Measurements from ENCODE around the gene CMTM7. TPM values are rescaled to one million over a fixed set of nuclear protein-coding genes. Genes with fewer than 3 reads are reported as not detected.
"Not testable (repeated sequence)": the region's sequence is repeated elsewhere in the genome, so short reads cannot be mapped to it uniquely, and the experiment has no call there.

CMTM7 gene
- total RNA-seq, 1 experiment from 2014 or later, result 1.7 TPM

DNA sequence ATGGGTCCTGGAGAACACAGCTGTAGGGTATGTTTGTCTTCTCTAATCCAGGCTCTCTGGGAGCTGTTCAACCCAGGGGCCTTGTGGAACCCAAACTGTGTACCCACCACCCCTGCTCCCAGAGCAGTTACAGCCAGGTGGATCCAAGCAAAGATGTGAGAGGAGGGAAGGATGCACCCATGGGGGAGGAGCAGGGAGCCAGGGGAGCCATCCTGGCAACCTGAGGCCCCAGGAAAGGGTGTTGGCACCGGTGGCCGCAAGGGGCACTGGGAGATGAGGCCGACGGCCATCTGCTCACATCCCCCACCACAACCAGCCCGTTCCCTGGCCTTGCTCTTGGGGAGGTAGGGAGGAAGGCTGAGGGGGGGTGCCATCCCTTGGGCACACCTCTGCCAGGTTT, 67.8 kb downstream of the CMTM7 start:
- DNase-seq, result no peak
- Histone ChIP-seq H3K4me3 (no peak overlapping the region), H3K36me3 (no peaks in the 10 kb centered on the region), H3K27me3 (no peaks in the 10 kb centered on the region), H3K9me3 (no peaks in the 10 kb centered on the region)

DNA sequence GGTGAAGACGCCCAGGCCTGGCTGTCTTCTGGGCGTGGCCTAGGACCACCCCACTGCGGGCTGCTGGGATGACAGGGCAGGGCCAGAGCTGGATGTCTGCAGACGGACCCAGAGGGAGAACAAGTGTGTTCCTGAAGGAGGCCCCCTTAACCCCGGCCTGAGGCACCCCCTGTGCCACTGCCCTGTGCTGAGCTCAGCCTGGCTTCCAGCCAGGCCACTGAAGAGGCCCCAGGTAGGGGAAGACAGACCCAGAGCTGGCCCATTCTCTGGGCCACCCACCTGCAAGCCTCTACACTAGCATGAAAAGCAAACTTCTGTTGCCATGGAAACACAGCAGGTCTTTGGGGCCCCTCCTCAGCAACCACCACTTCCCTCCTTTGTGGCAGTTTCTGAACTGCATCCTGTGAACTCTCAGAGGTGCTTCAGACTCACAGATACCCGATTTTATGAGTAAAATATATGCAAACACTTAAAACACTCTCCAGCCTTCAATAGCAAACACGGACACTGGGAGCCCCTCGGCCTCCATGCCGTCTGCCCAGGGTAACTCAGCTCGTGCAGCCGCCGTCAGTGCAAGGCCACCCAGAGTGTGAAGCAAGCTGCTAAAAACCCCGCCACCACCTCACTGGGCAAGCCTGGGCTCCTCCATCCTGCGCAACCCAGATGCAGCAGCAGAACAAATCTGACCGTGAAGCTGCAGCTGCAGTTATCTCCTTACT, 68.5 kb downstream of the CMTM7 start:
- DNase-seq, result no peak
- Histone ChIP-seq H3K4me3 (no peak overlapping the region), H3K27me3 (no peaks in the 10 kb centered on the region), H3K9me3 (no peaks in the 10 kb centered on the region), H3K36me3 (no peaks in the 10 kb centered on the region)

DNA sequence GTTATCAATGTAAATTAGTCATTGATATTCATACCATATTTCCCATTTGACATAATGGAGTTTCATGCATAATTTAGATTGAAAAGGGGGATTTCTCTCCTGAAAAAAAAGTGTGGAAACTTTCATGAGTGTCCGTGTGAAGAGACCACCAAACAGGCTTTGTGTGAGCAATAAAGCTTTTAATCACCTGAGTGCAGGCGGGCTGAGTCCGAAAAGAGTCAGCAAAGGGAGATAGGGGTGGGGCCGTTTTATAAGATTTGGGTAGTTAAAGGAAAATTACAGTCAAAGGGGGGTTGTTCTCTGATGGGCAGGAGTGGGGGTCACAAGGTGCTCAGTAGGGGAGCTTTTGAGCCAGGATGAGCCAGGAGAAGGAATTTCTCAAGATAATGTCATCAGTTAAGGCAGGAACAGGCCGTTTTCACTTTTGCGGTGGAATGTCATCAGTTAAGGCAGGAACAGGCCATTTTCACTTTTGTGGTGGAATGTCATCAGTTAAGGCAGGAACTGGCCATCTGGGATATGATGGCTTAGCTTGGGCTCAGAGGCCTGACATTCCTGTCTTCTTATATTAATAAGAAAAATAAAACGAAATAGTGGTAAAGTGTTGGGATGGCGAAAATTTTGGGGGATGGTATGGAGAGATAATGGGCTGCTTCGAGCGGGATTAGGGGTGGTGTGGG, 69.3 kb downstream of the CMTM7 start:
- not testable (repeated sequence) for H3K9me3 ChIP-seq, H3K27me3 ChIP-seq, H3K4me3 ChIP-seq, DNase-seq, H3K36me3 ChIP-seq

DNA sequence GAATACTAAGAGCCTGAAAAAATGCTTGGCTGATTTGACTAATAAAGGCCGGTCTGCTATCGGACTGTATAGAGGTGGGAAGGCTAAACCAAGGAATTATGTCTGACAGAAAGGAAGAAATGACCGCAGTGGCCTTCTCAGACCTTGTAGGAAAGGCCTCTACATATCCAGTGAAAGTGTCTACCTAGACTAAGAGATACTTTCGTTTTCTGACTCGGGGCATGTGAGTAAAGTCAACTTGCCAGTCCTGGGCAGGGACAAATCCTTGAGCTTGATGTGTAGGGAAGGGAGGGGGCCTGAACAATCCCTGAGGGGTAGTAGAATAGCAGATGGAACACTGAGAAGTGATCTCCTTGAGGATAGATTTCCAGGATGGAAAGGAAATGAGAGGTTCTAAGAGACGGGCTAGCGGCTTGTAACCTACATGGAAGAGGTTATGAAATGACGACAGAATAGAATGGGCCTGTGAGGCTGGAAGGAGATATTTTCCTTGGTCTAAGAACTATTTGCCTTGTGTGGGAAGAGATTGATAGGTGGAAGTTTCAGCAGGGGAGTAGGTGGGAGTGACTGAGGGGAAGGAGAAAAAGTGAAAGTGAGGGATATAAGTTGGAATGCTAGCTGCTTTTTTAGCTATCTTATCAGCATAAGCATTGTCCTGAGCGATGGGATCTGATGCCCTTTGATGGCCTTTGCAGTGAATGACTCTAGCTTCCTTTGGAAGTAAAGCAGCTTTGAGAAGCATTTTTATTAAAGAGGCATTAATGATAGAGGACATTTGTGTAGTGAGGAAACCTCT, 70.7 kb downstream of the CMTM7 start:
- not testable (repeated sequence) for H3K4me3 ChIP-seq, DNase-seq, H3K27me3 ChIP-seq, H3K36me3 ChIP-seq, H3K9me3 ChIP-seq

DNA sequence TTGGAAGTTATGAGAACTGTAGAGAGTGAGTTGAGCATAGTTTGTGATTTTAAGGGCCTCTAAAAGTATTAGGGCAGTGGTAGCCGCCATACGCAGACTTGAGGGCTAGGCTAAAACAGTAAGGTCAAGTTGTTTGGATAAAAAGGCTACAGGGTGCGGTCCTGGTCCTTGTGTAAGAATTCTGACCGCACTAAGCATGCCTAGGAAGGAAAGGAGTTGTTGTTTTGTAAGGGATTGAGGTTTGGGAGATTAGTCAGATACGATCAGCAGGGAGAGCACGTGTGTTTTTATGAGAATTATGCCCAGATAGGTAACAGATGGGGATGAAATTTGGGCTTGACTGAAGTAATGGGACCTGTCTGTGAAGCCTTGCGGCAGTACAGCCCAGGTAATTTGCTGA, 71.8 kb downstream of the CMTM7 start:
- H3K27me3 ChIP-seq, DNase-seq, H3K4me3 ChIP-seq, H3K36me3 ChIP-seq, H3K9me3 ChIP-seq: not testable (repeated sequence)

DNA sequence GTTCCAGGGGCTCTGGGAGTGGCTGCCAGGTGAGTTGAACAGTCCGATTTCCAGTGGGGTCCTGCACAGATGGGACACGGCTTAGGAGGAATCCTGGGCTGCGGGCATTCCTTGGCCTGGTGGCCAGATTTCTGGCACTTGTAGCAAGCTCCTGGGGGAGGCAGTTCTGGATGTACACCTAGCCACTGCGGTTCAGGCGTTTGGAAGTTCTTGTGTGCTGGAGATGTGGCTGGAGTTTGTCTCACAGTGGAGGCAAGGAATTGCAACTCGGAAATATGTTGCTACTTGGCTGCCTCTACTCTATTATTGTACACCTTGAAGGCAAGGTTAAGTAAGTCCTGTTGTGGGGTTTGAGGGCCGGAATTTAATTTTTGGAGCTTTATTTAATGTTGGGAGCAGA, 73.1 kb downstream of the CMTM7 start:
- not testable (repeated sequence) for H3K4me3 ChIP-seq, H3K36me3 ChIP-seq, DNase-seq, H3K27me3 ChIP-seq, H3K9me3 ChIP-seq

DNA sequence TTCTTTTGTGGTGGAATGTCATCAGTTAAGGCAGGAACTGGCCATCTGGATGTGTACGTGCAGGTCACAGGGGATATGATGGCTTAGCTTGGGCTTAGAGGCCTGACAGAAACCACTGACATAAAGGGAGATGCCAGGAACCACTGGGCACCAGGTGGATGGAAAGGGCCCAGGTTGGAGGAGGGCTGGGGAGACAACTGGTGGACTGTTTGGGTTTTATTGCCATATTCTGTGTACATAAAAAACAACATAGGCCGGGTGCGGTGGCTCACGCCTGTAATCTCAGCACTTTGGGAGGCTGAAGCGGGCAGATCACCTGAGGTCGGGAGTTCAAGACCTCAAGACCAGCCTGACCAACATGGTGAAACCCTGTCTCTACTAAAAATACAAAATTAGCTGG, 75.2 kb downstream of the CMTM7 start:
- H3K9me3 ChIP-seq, H3K27me3 ChIP-seq, DNase-seq, H3K4me3 ChIP-seq, H3K36me3 ChIP-seq: not testable (repeated sequence)

DNA sequence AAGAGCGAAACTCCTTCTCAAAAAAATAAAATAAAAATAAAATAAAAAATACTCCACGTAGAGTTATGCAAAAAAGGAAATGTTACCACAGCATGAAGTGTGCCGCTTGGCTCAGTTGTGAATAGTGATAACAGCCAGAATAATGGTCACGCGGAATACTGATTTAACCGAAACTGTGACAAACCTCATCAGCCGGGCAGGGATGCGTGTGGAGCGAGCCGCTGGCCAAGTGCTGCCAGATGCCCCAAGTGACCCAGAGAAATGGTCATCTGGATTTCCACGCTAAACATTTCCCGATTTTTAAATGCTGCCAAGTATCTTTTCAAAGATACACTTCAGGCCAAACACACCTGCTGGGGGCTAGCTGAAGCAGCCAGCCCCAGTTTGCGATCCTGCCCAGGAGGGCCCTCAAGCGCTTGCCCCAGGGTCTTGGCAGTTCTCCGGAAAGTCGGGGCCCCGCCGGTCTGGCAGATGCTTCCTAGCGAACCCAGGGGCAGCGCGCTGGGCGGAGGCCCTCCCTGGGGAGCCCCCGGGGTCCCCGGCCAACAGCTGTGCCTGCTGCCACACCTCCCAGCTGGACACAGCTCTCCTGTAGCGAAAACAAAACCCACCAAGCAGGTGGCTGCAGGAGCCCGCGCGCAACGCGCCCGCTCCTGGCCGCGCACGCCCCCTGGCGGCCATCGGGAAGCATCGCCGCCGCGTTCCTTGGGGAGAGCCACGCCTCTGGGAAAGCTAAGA, 75.8 kb downstream of the CMTM7 start:
- Histone ChIP-seq H3K4me3 (no peak overlapping the region), H3K27me3 (no peaks in the 10 kb centered on the region), H3K9me3 (no peaks in the 10 kb centered on the region), H3K36me3 (no peaks in the 10 kb centered on the region)
- DNase-seq, result peak; percentile 32

DNA sequence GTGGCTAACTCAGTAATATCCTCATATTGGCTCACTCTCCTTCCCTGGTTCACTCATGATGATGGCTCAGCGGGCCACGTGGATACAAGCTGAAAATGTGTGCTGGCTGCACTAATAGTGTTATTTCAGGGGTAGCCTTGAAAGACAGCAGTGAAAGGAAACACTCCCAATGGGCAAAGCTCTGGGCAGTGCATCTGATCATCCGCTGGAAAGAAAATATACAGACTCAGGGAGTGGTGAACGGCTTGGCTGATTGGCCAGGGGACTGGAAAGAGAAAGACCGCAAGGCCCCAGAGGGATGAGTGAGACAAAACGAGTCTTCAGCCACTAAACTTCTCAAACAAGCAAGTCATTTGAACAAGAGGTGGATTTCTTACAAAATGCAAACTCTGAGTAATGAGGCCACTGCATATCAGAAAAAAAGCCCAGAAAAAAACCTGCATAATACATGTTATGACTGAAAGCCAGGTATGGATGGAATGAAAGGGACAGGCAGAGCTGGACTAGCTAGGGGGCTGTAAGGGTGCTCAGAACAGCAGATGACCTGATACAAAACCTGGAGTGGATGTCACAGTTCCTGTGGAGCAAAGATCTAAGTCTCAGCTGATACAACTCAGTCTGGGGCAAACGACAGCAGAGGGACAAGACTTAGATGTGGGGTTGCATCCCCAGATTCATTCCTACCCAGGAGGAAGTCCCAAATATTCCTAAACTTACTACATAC, 77.7 kb downstream of the CMTM7 start:
- no peaks in the 10 kb centered on the region for H3K27me3 ChIP-seq
- H3K36me3 ChIP-seq, result no peaks in the 10 kb centered on the region
- H3K9me3 ChIP-seq, result no peaks in the 10 kb centered on the region
- no peak overlapping the region for H3K4me3 ChIP-seq
- no peak for DNase-seq

DNA sequence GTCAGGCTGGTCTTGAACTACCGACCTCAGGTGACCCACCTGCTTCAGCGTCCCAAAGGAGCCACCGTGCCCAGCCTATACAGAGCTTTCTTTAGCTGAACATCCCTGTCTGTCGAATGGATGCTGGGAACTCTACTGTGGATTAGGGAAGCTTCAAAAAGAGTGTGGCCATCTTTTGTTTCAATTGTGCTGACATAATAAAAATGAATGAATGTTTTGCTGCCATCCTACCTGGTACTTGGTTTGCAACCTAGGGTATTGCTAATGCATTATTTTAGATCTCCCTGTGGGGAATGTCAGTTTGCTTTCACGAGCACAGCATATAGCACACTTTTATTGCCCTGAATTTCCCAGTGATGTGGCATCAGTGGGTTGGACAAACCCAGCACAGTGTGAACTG, 78.7 kb downstream of the CMTM7 start:
- no peaks in the 10 kb centered on the region for H3K36me3 ChIP-seq
- H3K9me3 ChIP-seq, result no peaks in the 10 kb centered on the region
- H3K27me3 ChIP-seq, result no peaks in the 10 kb centered on the region
- H3K4me3 ChIP-seq, result no peak overlapping the region
- no peak for DNase-seq

DNA sequence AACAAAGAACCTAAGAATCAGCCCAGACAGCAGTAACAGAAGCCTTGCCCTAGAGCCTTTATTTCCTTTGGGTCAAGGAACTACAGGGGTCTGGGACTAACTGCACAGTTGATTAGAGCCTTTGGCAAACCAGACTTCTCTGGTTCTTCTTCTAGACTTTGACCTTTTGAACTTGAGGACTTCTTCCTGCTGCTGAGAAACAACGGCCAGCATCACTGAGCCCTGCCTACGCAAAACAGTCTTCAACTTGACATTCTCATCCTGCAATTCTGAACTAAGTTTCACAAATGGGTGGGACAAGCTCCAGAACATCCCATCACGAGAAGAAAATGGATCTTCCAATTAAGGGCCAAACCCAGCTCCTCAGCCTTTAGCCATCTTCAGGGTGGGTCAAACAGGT, 79.6 kb downstream of the CMTM7 start:
- no peaks in the 10 kb centered on the region for H3K9me3 ChIP-seq
- H3K4me3 ChIP-seq, result no peak overlapping the region
- H3K27me3 ChIP-seq, result no peaks in the 10 kb centered on the region
- no peaks in the 10 kb centered on the region for H3K36me3 ChIP-seq
- no peak for DNase-seq

DNA sequence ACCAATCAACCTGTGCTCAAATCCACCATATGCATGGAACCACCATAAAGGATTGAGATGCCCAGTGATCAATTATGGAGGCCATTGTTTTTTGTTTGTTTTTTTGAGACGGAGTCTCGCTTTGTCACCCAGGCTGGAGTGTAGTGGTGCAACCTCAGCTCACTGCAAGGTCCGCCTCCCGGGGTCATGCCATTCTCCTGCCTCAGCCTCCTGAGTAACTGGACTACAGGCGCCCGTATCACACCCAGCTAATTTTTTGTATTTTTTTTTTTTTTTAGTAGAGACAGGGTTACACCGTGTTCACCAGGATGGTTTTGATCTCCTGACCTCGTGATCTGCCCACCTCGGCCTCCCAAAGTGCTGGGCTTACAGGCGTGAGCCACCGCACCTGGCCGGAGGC, 80.5 kb downstream of the CMTM7 start:
- not testable (repeated sequence) for DNase-seq

DNA sequence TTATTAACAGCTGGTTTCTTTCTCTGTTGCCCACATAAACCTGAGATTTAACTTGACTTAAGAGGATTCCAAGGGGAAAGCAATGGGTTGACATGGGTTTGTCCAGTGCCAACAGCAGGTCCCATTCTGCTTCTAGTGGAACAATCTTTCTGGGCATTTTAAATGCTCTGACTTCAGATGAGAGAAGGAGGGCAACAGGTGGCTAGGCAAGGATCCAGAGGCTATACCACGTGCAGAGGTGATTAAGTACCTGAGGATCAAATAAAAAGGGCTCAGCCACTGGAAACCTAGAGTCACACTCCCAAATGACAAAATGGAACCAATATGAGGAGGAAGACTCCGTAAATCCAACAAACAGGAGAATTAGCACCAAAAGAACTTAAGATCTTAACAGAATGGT, 82.5 kb downstream of the CMTM7 start:
- H3K9me3 ChIP-seq, result no peaks in the 10 kb centered on the region
- no peak overlapping the region for H3K4me3 ChIP-seq
- no peaks in the 10 kb centered on the region for H3K36me3 ChIP-seq
- no peaks in the 10 kb centered on the region for H3K27me3 ChIP-seq
- DNase-seq, result no peak

More for the DNA sequence above, 80.5 kb downstream of the CMTM7 start:
- not testable (repeated sequence) for H3K9me3 ChIP-seq, H3K36me3 ChIP-seq, H3K27me3 ChIP-seq, H3K4me3 ChIP-seq

DNA sequence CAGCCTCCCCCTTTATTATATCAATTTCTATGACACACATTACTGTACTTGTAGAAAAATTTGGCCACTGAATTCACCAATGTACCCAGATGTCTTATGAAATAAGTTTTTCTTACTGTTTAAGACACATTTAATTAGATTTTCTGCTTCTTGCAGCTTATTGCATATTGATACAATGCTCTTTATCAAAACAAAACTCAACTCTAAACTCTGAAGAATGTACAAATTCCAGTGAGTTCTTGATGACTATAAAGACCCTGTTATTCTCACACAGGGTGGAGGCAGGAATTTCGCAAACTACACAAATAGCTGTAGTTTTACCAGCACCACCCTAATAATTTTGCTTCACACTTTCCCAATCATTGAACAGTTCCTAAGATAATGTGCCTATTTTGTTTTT, 89.0 kb downstream of the CMTM7 start:
- Histone ChIP-seq H3K27me3 (no peaks in the 10 kb centered on the region), H3K4me3 (no peak overlapping the region), H3K9me3 (no peaks in the 10 kb centered on the region), H3K36me3 (no peaks in the 10 kb centered on the region)
- no peak for DNase-seq

DNA sequence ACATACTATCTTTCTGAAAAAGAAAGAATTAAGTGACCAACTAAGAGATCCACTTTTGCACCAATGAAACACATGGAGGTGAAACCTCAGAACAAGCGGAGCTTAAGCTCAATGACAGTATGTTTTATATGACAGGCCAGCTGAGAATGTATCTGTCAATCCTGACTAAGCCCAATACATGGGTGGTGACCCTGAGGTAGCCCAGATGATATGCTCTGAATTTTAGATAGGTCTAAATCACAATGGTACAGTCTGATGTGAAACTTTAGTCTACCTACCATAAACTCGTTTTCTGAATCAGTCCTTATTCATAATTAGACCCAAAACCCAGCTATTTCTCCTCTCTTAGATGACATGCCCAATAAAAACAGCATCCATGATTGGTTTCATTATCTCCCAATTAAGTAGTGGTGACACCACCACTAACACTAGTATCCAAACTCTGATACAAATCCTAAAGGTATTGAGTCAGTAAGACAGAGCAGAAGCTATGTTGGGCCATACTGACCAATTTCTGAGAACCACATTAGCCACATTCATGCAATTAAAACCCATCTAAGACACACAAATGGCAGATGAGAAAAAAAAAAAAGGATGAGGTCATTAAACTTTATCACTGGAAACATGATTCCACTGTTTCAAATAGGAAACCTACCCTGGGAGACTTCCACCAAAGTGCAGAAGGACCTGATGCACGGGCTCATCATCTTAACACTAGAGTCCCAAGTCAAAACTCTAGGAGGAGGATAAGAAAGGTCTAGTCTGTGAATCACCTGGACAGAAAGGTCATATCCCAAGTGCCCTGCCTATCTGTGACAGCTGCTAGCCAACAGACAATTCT, 90.4 kb downstream of the CMTM7 start:
- no peaks in the 10 kb centered on the region for H3K9me3 ChIP-seq
- H3K27me3 ChIP-seq, result no peaks in the 10 kb centered on the region
- no peaks in the 10 kb centered on the region for H3K36me3 ChIP-seq
- H3K4me3 ChIP-seq, result no peak overlapping the region
- no peak for DNase-seq

DNA sequence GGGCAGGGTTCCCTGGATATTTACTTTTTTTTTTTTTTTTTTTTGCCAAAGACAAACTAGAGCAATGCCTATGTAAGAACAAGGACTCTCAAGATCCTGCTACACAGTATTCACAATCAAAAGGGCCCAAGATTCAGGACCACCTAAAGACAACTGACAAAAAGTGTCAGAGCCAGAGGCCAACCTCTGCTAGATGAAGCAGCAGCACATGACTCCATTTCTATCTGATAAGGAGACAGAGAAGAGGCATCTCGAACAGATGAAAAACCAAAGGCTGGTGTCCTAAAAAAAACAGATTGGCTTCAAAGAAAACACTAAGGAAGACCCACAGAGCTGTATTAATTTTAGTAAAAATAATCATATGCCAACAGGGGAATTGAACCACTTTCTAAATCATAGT, 91.0 kb downstream of the CMTM7 start:
- no peaks in the 10 kb centered on the region for H3K27me3 ChIP-seq
- H3K36me3 ChIP-seq, result no peaks in the 10 kb centered on the region
- no peak overlapping the region for H3K4me3 ChIP-seq
- no peak for DNase-seq
- H3K9me3 ChIP-seq, result no peaks in the 10 kb centered on the region
